GM18507 (cell line): Measurements from ENCODE around the gene CPNE6.
"Not testable (repeated sequence)": the region's sequence is repeated elsewhere in the genome, so short reads cannot be mapped to it uniquely, and the experiment has no call there.

Experiments used
- DNase-seq: peaks from one replicate; pipeline ENCODE4 v3.0.0; 2011; ENCODE audit warnings: low read depth; ENCODE audit not compliant: insufficient read length; ENCODE audit errors: extremely low spot score
- FAIRE-seq: peaks from 2 replicates; lab custom pipeline; 2011; peaks lifted over from hg19 to GRCh38; lab: Jason Lieb, UNC

CPNE6 gene

GRCh38 chr14:24096545-24097181 lies 25.3 kb downstream of the CPNE6 start:
- FAIRE-seq (no peak), DNase-seq (no peak)

GRCh38 chr14:24098229-24098926 lies 27.0 kb downstream of the CPNE6 start:
- no peak for DNase-seq
- FAIRE-seq, result no peak

DNA sequence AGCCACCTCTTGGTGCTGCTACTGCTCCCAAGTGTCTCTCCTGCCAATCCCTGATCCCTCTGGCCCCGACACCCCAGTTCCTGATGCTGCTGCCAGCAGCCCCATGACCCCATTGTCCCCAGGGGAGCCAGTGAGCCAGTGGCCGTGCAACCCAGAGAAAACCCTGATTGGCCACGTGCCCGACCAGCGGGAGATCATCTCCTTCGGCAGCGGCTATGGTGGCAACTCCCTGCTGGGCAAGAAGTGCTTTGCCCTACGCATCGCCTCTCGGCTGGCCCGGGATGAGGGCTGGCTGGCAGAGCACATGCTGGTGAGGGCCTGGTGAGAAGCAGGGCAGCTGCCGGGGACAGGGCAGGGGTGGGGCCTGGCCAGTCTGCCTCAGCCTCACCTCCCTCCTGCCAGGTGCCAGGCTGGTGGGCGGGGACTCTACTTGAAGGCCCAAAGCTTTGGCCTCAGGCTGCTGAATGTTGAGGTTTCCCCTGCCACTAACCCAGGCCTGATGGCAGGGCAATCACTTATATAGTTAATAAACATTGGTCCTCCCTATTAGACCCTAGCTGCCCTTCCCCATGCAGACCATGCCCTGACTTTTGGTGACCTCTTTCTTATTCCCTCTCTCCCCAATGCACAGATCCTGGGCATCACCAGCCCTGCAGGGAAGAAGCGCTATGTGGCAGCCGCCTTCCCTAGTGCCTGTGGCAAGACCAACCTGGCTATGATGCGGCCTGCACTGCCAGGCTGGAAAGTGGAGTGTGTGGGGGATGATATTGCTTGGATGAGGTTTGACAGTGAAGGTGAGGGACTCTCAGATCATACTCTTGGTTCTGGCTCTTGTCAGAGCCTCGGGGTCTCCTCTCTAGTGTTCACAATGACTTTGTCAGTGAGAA lies 27.8 kb downstream of the CPNE6 start:
- FAIRE-seq (no peak), DNase-seq (no peak)

- no peak for DNase-seq
- no peak for FAIRE-seq
Measured at GRCh38 chr14:24100197-24100981, 29.0 kb downstream of the CPNE6 start.

DNA sequence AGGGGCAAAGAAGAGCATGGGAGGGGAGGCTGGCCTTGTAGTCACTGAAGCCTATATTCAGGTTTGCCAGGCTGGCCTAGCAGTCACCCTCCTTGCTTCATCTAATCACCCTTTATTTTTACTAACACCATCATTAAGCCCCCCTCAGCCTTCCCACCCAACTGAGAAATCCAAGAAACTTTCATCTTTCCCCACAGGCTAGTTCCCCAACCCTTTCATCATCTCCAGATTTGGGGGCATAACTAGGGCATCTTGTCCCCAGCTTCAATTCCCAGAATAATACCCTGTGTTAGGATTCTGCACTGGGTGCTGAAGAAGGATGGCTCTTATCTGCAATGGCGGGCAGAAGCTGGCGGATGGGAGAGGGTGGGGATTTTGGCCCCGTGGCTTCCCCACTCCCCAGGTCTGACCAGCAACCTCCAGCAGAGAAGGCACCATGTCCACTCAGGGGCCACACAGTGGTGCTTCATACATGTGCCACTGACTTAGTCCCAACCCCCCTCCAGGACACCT lies 29.7 kb downstream of the CPNE6 start:
- no peak for FAIRE-seq

DNA sequence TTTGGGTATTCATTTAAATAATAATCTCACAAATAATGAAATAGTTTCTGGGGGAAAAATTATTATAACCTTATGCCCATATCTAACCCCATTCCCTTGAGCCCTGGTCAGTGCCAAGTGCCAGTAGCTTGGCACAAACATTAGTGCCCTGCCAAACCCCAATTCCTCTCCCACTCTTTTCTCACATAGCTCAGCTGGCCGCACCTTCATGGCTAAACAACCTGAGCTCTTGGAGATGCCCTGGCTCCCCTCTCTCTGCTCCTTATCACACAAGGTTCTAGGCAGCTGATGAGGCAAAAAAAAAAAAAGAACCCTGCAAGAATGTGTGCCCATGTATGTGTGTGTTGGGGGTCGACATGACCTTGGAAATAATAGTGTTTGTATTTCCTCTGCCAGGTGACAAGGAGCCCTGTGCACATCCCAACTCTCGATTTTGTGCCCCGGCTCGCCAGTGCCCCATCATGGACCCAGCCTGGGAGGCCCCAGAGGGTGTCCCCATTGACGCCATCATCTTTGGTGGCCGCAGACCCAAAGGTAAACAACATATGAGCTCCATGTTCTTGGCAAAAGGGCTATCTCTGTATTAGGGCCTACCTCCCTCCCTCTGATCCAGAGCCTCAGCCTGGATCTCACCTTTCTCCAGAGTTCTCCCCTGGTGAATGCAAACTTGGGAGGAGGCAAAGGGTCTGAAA lies 31.1 kb downstream of the CPNE6 start:
- FAIRE-seq (no peak), DNase-seq (no peak)

More for the DNA sequence above, 29.7 kb downstream of the CPNE6 start:
- no peak for DNase-seq

DNA sequence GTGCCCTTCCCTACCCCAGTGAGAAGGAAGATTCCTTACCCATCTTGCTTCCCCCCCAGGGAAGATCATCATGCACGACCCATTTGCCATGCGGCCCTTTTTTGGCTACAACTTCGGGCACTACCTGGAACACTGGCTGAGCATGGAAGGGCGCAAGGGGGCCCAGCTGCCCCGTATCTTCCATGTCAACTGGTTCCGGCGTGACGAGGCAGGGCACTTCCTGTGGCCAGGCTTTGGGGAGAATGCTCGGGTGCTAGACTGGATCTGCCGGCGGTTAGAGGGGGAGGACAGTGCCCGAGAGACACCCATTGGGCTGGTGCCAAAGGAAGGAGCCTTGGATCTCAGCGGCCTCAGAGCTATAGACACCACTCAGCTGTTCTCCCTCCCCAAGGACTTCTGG lies 32.1 kb downstream of the CPNE6 start:
- no peak for FAIRE-seq

GRCh38 chr14:24105609-24106239 lies 34.4 kb downstream of the CPNE6 start:
- not testable (repeated sequence) for DNase-seq, FAIRE-seq

More for the DNA sequence above, 32.1 kb downstream of the CPNE6 start:
- DNase-seq, result no peak

DNA sequence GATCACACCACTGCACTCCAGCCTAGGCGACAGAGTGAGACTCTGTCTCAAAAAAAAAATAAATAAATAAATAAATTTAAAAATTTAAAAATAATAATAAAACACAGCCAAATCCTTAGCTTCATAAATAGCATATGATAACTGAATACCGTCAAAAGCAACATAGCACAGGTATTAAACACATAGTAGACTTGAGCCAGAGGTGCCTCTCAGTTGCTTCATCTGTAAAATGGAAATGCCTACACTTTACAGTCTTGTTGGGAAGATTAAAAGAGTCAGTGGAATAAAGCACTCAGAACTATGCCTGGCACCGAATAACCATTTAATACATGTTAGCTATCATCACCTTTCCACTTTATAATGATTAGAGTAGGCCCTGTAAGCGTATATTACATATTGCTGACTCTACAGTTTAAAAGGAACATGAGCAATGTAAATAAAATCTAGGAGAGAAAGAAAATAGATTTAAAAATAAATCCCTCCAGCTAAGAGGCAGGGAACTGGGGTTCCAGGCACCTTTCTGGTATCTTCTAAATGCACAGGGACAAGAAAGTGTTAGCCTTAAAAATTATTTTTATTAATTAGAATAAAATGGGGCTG lies 35.4 kb downstream of the CPNE6 start:
- no peak for DNase-seq

GRCh38 chr14:24108336-24108874 lies 37.0 kb downstream of the CPNE6 start:
- FAIRE-seq (no peak), DNase-seq (no peak)

More for the DNA sequence above, 35.4 kb downstream of the CPNE6 start:
- no peak for FAIRE-seq

GRCh38 chr14:24110060-24110459 lies 38.7 kb downstream of the CPNE6 start:
- DNase-seq (no peak), FAIRE-seq (no peak)

DNA sequence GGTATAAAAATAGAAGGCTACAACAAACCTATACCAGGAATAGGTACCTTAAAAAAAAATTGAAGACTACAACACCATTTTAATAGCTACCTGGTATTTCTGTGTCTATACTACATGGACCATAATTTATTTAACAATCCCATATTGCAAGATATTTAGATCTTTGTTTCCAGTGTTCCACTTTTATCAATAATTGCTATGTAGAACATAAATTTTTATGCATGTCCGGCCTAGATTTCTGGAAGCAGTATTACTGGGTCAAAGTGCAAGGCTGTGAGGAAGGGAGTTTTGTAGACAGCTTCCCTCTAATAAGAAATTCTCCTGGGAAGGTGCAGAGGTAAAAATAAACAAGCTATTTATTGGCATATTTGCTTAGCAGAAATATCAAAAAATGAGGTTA lies 39.2 kb downstream of the CPNE6 start:
- FAIRE-seq (no peak), DNase-seq (no peak)

DNA sequence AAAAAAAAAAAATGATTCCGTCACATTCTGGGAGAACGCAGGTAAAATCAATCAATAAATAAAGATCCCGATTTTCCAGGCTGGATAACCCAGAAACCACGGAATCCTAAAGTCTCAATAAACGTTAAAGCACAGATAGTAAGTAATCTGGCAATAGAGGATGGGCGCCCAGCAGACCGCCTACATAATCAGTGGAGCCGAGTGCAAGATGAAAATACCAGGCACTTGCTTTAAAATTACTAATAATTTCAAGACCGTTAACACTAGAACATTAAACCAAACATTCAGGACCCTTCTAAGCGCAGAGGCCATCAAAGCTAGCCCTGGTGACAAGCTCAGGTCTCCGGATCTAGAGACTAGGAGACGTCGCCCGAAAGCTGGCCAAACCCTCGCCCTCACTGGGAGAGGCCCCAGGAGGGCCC lies 42.0 kb downstream of the CPNE6 start:
- DNase-seq (no peak), FAIRE-seq (no peak)

GRCh38 chr14:24113801-24114531 lies 42.6 kb downstream of the CPNE6 start:
- FAIRE-seq, result no peak
- no peak for DNase-seq

- DNase-seq (peak; percentile 92), FAIRE-seq (peak; percentile 99)
Measured at GRCh38 chr14:24114532-24115421, 43.4 kb downstream of the CPNE6 start, which contains the start of the genes DCAF11 and NRL. DCAF11 (plus strand) TSS chr14:24114777; CDS start chr14:24115595, 818 bp downstream. NRL (minus strand) TSS chr14:24114949; CDS start chr14:24082848, 32,101 bp downstream.
